Adrenal gland (tissue), 12 donors: Measurements from ENCODE around the gene SEMA3G. TPM values are rescaled to one million over a fixed set of nuclear protein-coding genes. Genes with fewer than 3 reads are reported as not detected.

Experiments
- DNase-seq, 7 donors: peaks; one replicate each; pipeline ENCODE4 v3.0.0-alpha.2; 2019 to 2020
- H3K27ac ChIP-seq, 5 donors: fragments of 200-600 bp; sonication (generic) in 4 of 5; 1 replicate in 3 of 5; 2 replicates in 2 of 5; pipeline versions ENCODE4 v1.5.1 to v1.8.0; 2016 to 2020; ENCODE audit warnings: mild to moderate bottlenecking in 1 of 5
- H3K27me3 ChIP-seq: fragments of 200-600 bp; 2 replicates; pipeline ENCODE4 v1.8.0; 2021
- H3K36me3 ChIP-seq, 2 donors: fragments of 200-600 bp; replicated peaks in 1 of 2; 1 replicate in 1 of 2; 2 replicates in 1 of 2; pipeline versions ENCODE4 v1.5.1 to v1.8.0; 2018 to 2022
- H3K4me1 ChIP-seq, 2 donors: fragments of 200-600 bp; replicated peaks in 1 of 2; 1 replicate in 1 of 2; 2 replicates in 1 of 2; pipeline versions ENCODE4 v1.5.1 to v1.8.0; 2018 to 2021
- H3K4me3 ChIP-seq, 4 donors: fragments of 200-600 bp; sonication (generic) in 3 of 4; one replicate each; pipeline ENCODE4 v1.5.1; 2016 to 2018
- H3K9me3 ChIP-seq, 3 donors: fragments of 200-600 bp; sonication (generic) in 1 of 3; replicated peaks in 1 of 3; 1 replicate in 2 of 3; 2 replicates in 1 of 3; pipeline versions ENCODE4 v1.5.1 to v1.8.0; 2016 to 2021
- CTCF ChIP-seq, 6 experiments: fragments of 450-650 bp in 4 of 6; fragments of 200-600 bp in 2 of 6; sonication (generic) in 1 of 6; IDR thresholded peaks; 1 replicate in 5 of 6; 2 replicates in 1 of 6; pipeline versions ENCODE4 v1.5.1 to v1.8.0; 2016 to 2021; ENCODE audit warnings: antibody characterized with exemption in 6 of 6, mild to moderate bottlenecking in 2 of 6, moderate library complexity in 1 of 6
- POLR2A ChIP-seq, 2 donors: fragments of 450-650 bp; IDR thresholded peaks; one replicate each; pipeline ENCODE4 v1.6.1; 2017; ENCODE audit warnings: antibody characterized with exemption in 2 of 2, mild to moderate bottlenecking in 2 of 2, moderate library complexity in 1 of 2
- WGBS, 4 donors: extraction: QIAGEN DNeasy Blood & Tissue Kit in 2 of 4; methylation state at CpG; one replicate each; pipeline versions ENCODE4 v1.1.5 to v1.1.7; 2013 to 2017; 5-methylcytosine and 5-hydroxymethylcytosine counted together
- intact Hi-C, 2 donors: fragments of 100-400 bp; cut with DNase I; formaldehyde crosslinking; loops; one replicate each; pipeline versions ENCODE4 v1.14.1 to v1.15.0; 2022 to 2023
- polyA plus RNA-seq, 3 donors: library from polyadenylated mRNA; stranded (reverse); fragments of 200-250 nt in 2 of 3; fragments of 350-450 nt in 1 of 3; fragmentation: Illumina TruSeq in 1 of 3; extraction: RNeasy Lipid Tissue Mini Kit (QIAGEN cat#74804) in 1 of 3; gene quantifications; one replicate each; pipeline ENCODE4 v1.2.3, GENCODE V29; 2013 to 2014
- total RNA-seq, 9 donors: library from RNA; depleted of rRNA in 4 of 9; stranded (reverse); fragments of >200 nt in 4 of 9; fragments of 120-200 nt in 1 of 9; fragmentation: NEBNext Ultra II Directional in 1 of 9; extraction: Animal tissue kit (Norgen Biotek cat#: 25700) in 1 of 9; gene quantifications; one replicate each; pipeline versions ENCODE4 v1.1.0 to v1.2.4, GENCODE V29; 2013 to 2023
- donor health status: healthy with polysubstance abuse.
- donor health status: Bipolar disorder and iron deficiency.
- donor health status: DM: yes; HTN: yes; CAD: no.
- donor health status: DM: no; HTN: no; CAD: no.
- donor health status: DM: no; HTN: no; CAD: no.
- donor health status: DM: yes; HTN: yes; CAD: no.

SEMA3G gene
- total and polyA plus RNA-seq, 12 donors, result 0.81 to 6.8 (median 2.9) TPM

- peaks cover 0 to 29% of the 10 kb centered on the region in 2 donors for H3K36me3 ChIP-seq
- no peak for DNase-seq
- no peak overlapping the region for H3K27ac ChIP-seq
- TF ChIP-seq CTCF (IDR thresholded peaks at IDR 0.05) (no peak), POLR2A (IDR thresholded peaks at IDR 0.05) (no peak)
- no peak overlapping the region for H3K4me3 ChIP-seq
- no peaks in the 10 kb centered on the region for H3K27me3 ChIP-seq
- no peaks in the 10 kb centered on the region for H3K9me3 ChIP-seq
- peaks cover 0 to 7% of the 10 kb centered on the region in 2 donors for H3K4me1 ChIP-seq
- 90 to 96% (median 93%) methylated on average over 11 to 13 of the region's 13 CpGs for WGBS, 4 donors
- intact Hi-C loops, result no loop called here
Measured at GRCh38 chr3:52397676-52398399, 47.1 kb downstream of the SEMA3G start.

- Histone ChIP-seq H3K27me3 (no peaks in the 10 kb centered on the region), H3K27ac (no peak overlapping the region), H3K4me1 (peaks cover 0 to 7% of the 10 kb centered on the region in 2 donors), H3K36me3 (peaks cover 0 to 21% of the 10 kb centered on the region in 2 donors), H3K9me3 (no peaks in the 10 kb centered on the region), H3K4me3 (no peak overlapping the region)
- intact Hi-C loops, result no loop called here
- 85 to 93% (median 89%) methylated on average over 3 to 10 of the region's 10 CpGs for WGBS, 4 donors
- no peak for DNase-seq
- no peak for TF ChIP-seq CTCF (IDR thresholded peaks at IDR 0.05)
Measured at GRCh38 chr3:52396907-52397591, 47.9 kb downstream of the SEMA3G start.

- intact Hi-C loops, result no loop called here
- 87 to 95% (median 92%) methylated on average over 15 to 25 of the region's 25 CpGs for WGBS, 4 donors
- no peak for TF ChIP-seq CTCF (IDR thresholded peaks at IDR 0.05)
- TF ChIP-seq POLR2A (IDR thresholded peaks at IDR 0.05), result no peak
- no peaks in the 10 kb centered on the region for H3K27me3 ChIP-seq
- no peak overlapping the region for H3K4me3 ChIP-seq
- H3K36me3 ChIP-seq, result peaks cover 0 to 13% of the 10 kb centered on the region in 2 donors
- no peak for DNase-seq
- peaks cover 0 to 7% of the 10 kb centered on the region in 2 donors for H3K4me1 ChIP-seq
- H3K9me3 ChIP-seq, result no peaks in the 10 kb centered on the region
- no peak overlapping the region for H3K27ac ChIP-seq
Measured at GRCh38 chr3:52396011-52396906, 48.6 kb downstream of the SEMA3G start.

GRCh38 chr3:52395503-52395865 is 49.4 kb downstream of the SEMA3G start:
- H3K4me1 ChIP-seq, result peaks cover 0 to 7% of the 10 kb centered on the region in 2 donors
- TF ChIP-seq POLR2A (IDR thresholded peaks at IDR 0.05), result no peak
- TF ChIP-seq CTCF (IDR thresholded peaks at IDR 0.05), result no peak
- H3K4me3 ChIP-seq, result no peak overlapping the region
- no peak for DNase-seq
- no peak overlapping the region for H3K27ac ChIP-seq
- no peaks in the 10 kb centered on the region for H3K9me3 ChIP-seq
- H3K27me3 ChIP-seq, result no peaks in the 10 kb centered on the region
- intact Hi-C loops, result no loop called here
- WGBS, 4 donors, result 83 to 95% (median 89%) methylated on average over 6 to 8 of the region's 8 CpGs
- H3K36me3 ChIP-seq, result peaks cover 0 to 8% of the 10 kb centered on the region in 2 donors
